ENCODE results near the gene OR2V2. TPM values are rescaled to one million over a fixed set of nuclear protein-coding genes. Genes with fewer than 3 reads are reported as not detected.

The OR2V2 gene
- total and polyA plus RNA-seq, 8 donors, result not detected

- TF ChIP-seq EP300 (IDR thresholded peaks at IDR 0.05), result no peak
- no peak for TF ChIP-seq CTCF (IDR thresholded peaks at IDR 0.05)
- TF ChIP-seq POLR2AphosphoS5 (IDR thresholded peaks at IDR 0.05), result no peak
- no peak for TF ChIP-seq POLR2A (IDR thresholded peaks at IDR 0.05)
- intact Hi-C loops (cut with DNase I; ENCODE audit: low total_unique reads), result no loop called here
- H3K27ac ChIP-seq, result no peak overlapping the region
- DNase-seq, result no peak
- H3K36me3 ChIP-seq, result no peaks in the 10 kb centered on the region
- peaks cover 0 to 6% (median 3%) of the 10 kb centered on the region in 4 donors for H3K9me3 ChIP-seq
- no peaks in the 10 kb centered on the region for H3K4me1 ChIP-seq
- H3K27me3 ChIP-seq, result peaks cover 0 to 59% (median 16%) of the 10 kb centered on the region in 3 donors
- no peak overlapping the region for H3K4me3 ChIP-seq
- 73 to 86% (median 78%) methylated on average over 6 of the region's 6 CpGs for WGBS, 5 donors
Observed at GRCh38 chr5:181149355-181149754, 2.0 kb downstream of the OR2V2 start.

- Histone ChIP-seq H3K4me3 (no peak overlapping the region), H3K9me3 (peaks cover 0 to 6% (median 3%) of the 10 kb centered on the region in 4 donors), H3K27ac (no peak overlapping the region), H3K4me1 (no peaks in the 10 kb centered on the region), H3K27me3 (peaks cover 0 to 57% (median 16%) of the 10 kb centered on the region in 3 donors), H3K36me3 (no peaks in the 10 kb centered on the region)
- WGBS, 5 donors, result 71 to 82% (median 78%) methylated on average over 12 to 14 of the region's 14 CpGs
- intact Hi-C loops (cut with DNase I; ENCODE audit: low total_unique reads), result loop anchor here (10.0 kb wide), 1 partner anchor 285 kb away; the partner anchor contains the start of gene ZFP62
- no peak for DNase-seq
- TF ChIP-seq CTCF (IDR thresholded peaks at IDR 0.05), result no peak
- no peak for TF ChIP-seq EP300 (IDR thresholded peaks at IDR 0.05)
- no peak for TF ChIP-seq POLR2AphosphoS5 (IDR thresholded peaks at IDR 0.05)
- no peak for TF ChIP-seq POLR2A (IDR thresholded peaks at IDR 0.05)
Observed at GRCh38 chr5:181149806-181150733, 2.7 kb downstream of the OR2V2 start.

- no peak for TF ChIP-seq POLR2A (IDR thresholded peaks at IDR 0.05)
- TF ChIP-seq CTCF (IDR thresholded peaks at IDR 0.05), result no peak
- TF ChIP-seq POLR2AphosphoS5 (IDR thresholded peaks at IDR 0.05), result no peak
- TF ChIP-seq EP300 (IDR thresholded peaks at IDR 0.05), result no peak
- Histone ChIP-seq H3K9me3 (no peaks in the 10 kb centered on the region), H3K36me3 (no peaks in the 10 kb centered on the region), H3K27me3 (peaks cover 0 to 54% (median 16%) of the 10 kb centered on the region in 3 donors), H3K4me3 (no peak overlapping the region), H3K27ac (no peak overlapping the region), H3K4me1 (no peaks in the 10 kb centered on the region)
- intact Hi-C loops (cut with DNase I; ENCODE audit: low total_unique reads), result loop anchor here (10.0 kb wide), 1 partner anchor 286 kb away; the partner anchor contains the start of gene ZFP62
- WGBS, 5 donors, result 26 to 35% (median 28%) methylated on average over 9 of the region's 9 CpGs
- DNase-seq, result no peak
Observed at GRCh38 chr5:181151146-181151545, 3.8 kb downstream of the OR2V2 start.

- Histone ChIP-seq H3K4me3 (no peak overlapping the region), H3K4me1 (no peaks in the 10 kb centered on the region), H3K9me3 (no peaks in the 10 kb centered on the region), H3K27ac (no peak overlapping the region), H3K27me3 (peaks cover 0 to 49% (median 21%) of the 10 kb centered on the region in 3 donors), H3K36me3 (no peaks in the 10 kb centered on the region)
- WGBS, 5 donors, result 66 to 80% (median 69%) methylated on average over 9 of the region's 9 CpGs
- TF ChIP-seq CTCF (IDR thresholded peaks at IDR 0.05) (no peak), EP300 (IDR thresholded peaks at IDR 0.05) (no peak), POLR2AphosphoS5 (IDR thresholded peaks at IDR 0.05) (no peak), POLR2A (IDR thresholded peaks at IDR 0.05) (no peak)
- intact Hi-C loops (cut with DNase I; ENCODE audit: low total_unique reads), result loop anchor here (10.0 kb wide), 1 partner anchor 288 kb away; the partner anchor contains the start of gene ZFP62
- DNase-seq, result no peak
Observed at GRCh38 chr5:181152406-181152805, 5.0 kb downstream of the OR2V2 start.
